Amniotic epithelial cell (primary cell): Measurements from ENCODE around the gene ACKR4.
A peak's percentile ranks its signal among the peaks of the same experiment; 100 is the strongest.
"Not testable (repeated sequence)": the region's sequence is repeated elsewhere in the genome, so short reads cannot be mapped to it uniquely, and the experiment has no call there.

ENCODE experiments used
- DNase-seq: peaks from one replicate; pipeline ENCODE4 v3.0.0-alpha.2; 2010; ENCODE audit warnings: low read depth

ACKR4 gene

GRCh38 chr3:132594498-132594897 lies 2.6 kb upstream of the ACKR4 start:
- DNase-seq, result no peak

- peak; percentile 90 for DNase-seq
Measured at GRCh38 chr3:132595014-132595413, 2.1 kb upstream of the ACKR4 start.

GRCh38 chr3:132596326-132596725 lies 744 bp upstream of the ACKR4 start:
- no peak for DNase-seq

- no peak for DNase-seq
Measured at GRCh38 chr3:132597660-132598059, 590 bp downstream of the ACKR4 start.

- no peak for DNase-seq
Measured at GRCh38 chr3:132598181-132598580, 1.1 kb downstream of the ACKR4 start.

- DNase-seq, result not testable (repeated sequence)
Measured at GRCh38 chr3:132600614-132601013, 3.5 kb downstream of the ACKR4 start.

- peak; percentile 61 for DNase-seq
Measured at GRCh38 chr3:132605374-132605792, 8.3 kb downstream of the ACKR4 start.

- DNase-seq, result peak; percentile 76
Measured at GRCh38 chr3:132606085-132606484, 9.0 kb downstream of the ACKR4 start.

GRCh38 chr3:132606620-132607019 lies 9.6 kb downstream of the ACKR4 start:
- DNase-seq, result not testable (repeated sequence)

GRCh38 chr3:132615301-132615700 lies 18.2 kb downstream of the ACKR4 start:
- not testable (repeated sequence) for DNase-seq

GRCh38 chr3:132615881-132616280 lies 18.8 kb downstream of the ACKR4 start:
- no peak for DNase-seq

- no peak for DNase-seq
Measured at GRCh38 chr3:132616780-132617179, 19.7 kb downstream of the ACKR4 start.

- no peak for DNase-seq
Measured at GRCh38 chr3:132622148-132622547, 25.1 kb downstream of the ACKR4 start.

- DNase-seq, result no peak
Measured at GRCh38 chr3:132622761-132623160, 25.7 kb downstream of the ACKR4 start.

- no peak for DNase-seq
Measured at GRCh38 chr3:132623646-132624045, 26.6 kb downstream of the ACKR4 start.

- no peak for DNase-seq
Measured at GRCh38 chr3:132624790-132625189, 27.7 kb downstream of the ACKR4 start.

GRCh38 chr3:132625613-132626012 lies 28.5 kb downstream of the ACKR4 start:
- no peak for DNase-seq

GRCh38 chr3:132626955-132627354 lies 29.9 kb downstream of the ACKR4 start:
- DNase-seq, result no peak

GRCh38 chr3:132628157-132628556 lies 31.1 kb downstream of the ACKR4 start:
- DNase-seq, result no peak

- peak; percentile 72 for DNase-seq
Measured at GRCh38 chr3:132629928-132630327, 32.9 kb downstream of the ACKR4 start.

GRCh38 chr3:132630612-132631011 lies 33.5 kb downstream of the ACKR4 start:
- DNase-seq, result no peak

GRCh38 chr3:132635052-132635451 lies 38.0 kb downstream of the ACKR4 start:
- DNase-seq, result no peak

GRCh38 chr3:132637590-132637989 lies 40.5 kb downstream of the ACKR4 start:
- peak; percentile 22 for DNase-seq

- DNase-seq, result no peak
Measured at GRCh38 chr3:132638706-132639105, 41.6 kb downstream of the ACKR4 start.

GRCh38 chr3:132641427-132641826 lies 44.4 kb downstream of the ACKR4 start:
- DNase-seq, result not testable (repeated sequence)
